ENCODE results near the gene DNAJC21.
"Not testable (repeated sequence)": the region's sequence is repeated elsewhere in the genome, so short reads cannot be mapped to it uniquely, and the experiment has no call there.

DNAJC21 gene

GRCh38 chr5:34929134-34929719 is at the start of gene DNAJC21:
DNAJC21 (plus strand) TSS chr5:34929559; CDS start chr5:34929820, 261 bp downstream.
- peak; percentile 99 for DNase-seq

GRCh38 chr5:34881246-34881645 is 48.1 kb upstream of the DNAJC21 start:
- no peak for DNase-seq

DNA sequence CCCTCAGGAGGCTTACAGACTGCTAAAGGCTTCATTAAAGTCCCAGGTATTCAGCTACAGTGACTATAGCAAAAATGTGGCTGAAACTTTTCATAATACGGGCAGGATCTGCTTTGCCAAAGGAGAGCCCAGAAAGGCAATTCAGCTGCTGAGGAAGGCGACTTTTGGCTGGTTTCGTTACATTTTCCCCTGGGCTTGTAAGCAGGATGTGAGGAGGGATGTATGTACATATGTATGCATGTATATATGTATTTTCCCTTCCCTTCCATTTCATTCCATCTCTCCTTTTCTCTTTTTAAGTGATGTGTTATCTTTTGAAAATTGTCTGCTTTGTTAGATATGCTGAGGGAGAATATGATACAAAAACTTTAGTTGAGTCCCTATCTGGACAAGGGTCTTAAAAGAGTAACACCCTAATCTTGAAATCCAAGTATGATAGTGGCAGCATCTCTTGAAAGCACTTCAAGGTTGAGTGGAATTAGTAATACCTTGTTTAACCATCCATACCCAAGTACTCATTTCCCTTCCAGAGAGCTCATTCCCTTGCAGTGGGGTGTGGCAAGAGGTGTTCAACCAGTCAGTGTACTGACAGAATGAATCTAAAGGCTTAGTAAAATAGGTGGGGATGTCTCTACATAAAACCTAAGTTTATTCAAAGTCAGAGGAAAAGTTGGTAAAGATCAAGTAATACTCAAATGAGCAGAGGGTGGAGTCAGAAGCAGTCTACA is 42.8 kb upstream of the DNAJC21 start:
- DNase-seq: no peak

GRCh38 chr5:34889394-34889793 is 40.0 kb upstream of the DNAJC21 start:
- no peak for DNase-seq

DNA sequence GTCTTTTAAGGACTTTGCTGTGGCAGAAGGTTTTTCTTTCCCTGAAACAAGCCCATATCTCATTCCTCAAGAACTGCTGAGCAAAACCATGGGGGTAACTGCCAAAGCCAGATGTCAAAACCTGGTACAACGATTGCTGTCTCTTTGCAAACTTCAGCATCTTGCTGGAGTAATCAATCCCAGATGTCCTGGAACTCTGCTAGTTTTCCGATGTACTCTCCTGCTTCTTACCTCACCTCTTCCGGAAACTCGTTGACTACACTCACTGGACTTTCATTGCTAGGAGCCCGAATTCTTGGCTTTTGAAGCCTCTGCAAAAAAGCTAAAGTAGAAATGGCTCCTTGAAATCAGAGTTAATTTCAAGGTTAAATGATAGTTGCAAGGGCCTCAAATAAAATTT is 37.4 kb upstream of the DNAJC21 start:
- DNase-seq: peak; percentile 82

- DNase-seq: no peak
These were observed 36.9 kb upstream of the DNAJC21 start for GRCh38 chr5:34892414-34892813.

GRCh38 chr5:34894716-34895115 is 34.6 kb upstream of the DNAJC21 start:
- DNase-seq: no peak

DNA sequence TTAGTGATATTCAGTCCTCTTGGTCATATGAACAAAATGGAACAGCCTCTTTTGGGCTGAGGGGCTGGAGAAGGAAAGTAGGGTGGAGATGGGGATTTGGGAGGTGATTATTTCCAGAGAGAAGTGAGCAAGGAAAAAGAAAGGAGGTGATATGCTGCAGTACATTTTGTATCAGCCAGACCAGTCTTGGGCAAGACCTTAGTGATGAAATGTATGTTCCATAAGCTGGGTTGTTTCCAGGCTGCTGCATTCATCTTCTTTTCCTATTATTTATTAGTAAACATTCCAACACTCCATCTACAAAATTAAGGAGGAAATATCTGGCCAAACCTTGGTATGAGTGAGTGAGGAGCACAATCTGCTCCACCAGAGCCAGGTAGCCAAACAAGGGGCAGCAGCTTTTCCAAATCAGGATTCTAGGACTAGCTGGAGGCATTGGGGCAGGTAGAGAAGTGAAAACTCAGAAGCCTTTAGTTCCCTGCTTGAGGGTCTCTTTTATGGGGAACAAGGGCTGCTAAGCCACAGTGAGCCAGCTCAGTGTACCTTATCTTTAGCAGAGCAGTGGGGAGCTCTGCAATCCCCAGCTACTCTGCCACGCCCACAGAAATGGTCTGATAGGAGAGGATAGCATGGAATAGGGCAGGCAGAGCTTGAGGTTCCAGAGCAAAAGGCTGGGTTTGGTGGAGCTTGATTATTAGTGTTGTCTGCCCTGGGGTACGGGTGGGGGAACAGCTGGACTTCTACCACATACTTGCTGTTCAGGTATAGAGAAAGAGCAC is 33.5 kb upstream of the DNAJC21 start:
- no peak for DNase-seq

GRCh38 chr5:34897646-34898045 is 31.7 kb upstream of the DNAJC21 start:
- no peak for DNase-seq

DNA sequence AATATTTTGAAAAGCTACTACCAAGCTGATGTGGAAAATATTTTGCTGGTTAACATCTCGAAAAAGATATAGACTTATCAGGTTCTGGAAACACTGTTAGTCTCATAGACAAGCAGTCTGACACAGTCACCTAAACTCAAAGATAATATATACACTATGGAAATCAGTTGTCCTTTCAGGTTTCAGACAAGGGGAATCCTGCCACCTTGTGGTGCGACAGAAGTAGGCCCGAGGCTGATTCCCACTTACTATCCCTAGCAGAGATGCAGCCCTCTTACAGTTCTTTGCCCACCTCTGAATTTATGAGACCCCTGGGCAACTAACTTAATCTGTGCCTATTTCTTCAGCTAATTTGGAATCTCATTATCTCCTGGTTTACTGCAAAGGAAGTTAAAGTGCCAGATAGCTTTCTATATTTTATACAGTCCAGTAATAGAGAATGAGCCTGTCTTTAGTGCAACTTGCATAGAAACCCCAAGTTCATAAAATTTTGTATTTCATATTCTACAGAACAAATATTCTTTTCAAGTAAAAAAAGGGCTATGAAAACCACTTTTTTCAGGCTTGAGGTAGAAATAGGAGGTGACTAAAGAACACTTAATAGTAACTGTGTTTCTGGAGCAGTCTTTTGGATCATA is 31.0 kb upstream of the DNAJC21 start:
- peak; percentile 81 for DNase-seq

- no peak for DNase-seq
These were observed 30.3 kb upstream of the DNAJC21 start for GRCh38 chr5:34899066-34899465.

DNA sequence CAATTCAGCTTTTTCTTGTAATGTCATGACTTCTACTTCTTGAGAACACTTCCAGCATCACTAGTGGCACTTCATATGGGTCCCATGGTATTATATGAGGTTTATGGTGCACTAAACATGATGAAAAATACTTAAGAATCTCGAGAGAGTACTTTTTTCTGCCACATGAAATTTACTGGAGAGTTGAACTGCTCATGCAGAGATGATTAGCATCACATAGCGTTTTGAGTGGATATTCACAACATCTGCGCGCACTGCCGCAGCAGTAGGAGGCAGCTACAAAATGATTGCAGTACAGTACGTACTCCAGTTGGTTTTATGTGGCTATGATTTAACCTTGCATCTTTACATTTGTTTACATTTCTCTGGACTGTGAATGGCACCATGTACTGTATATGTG is 28.7 kb upstream of the DNAJC21 start:
- no peak for DNase-seq

- DNase-seq: no peak
These were observed 26.1 kb upstream of the DNAJC21 start for GRCh38 chr5:34903260-34903659.

- DNase-seq: no peak
These were observed 23.8 kb upstream of the DNAJC21 start for GRCh38 chr5:34905564-34905963.

- no peak for DNase-seq
These were observed 16.3 kb upstream of the DNAJC21 start for GRCh38 chr5:34913072-34913471.

- DNase-seq: peak; percentile 39
These were observed 14.7 kb upstream of the DNAJC21 start for GRCh38 chr5:34914671-34915138.

GRCh38 chr5:34915139-34915855 is 14.1 kb upstream of the DNAJC21 start, which contains the start of the genes BRIX1 and RAD1:
BRIX1 (plus strand) TSS chr5:34915711; CDS start chr5:34915739, 28 bp downstream.
RAD1 (minus strand) TSS chr5:34915504; CDS start chr5:34914892, 612 bp downstream.
- DNase-seq: peak; percentile 99

DNA sequence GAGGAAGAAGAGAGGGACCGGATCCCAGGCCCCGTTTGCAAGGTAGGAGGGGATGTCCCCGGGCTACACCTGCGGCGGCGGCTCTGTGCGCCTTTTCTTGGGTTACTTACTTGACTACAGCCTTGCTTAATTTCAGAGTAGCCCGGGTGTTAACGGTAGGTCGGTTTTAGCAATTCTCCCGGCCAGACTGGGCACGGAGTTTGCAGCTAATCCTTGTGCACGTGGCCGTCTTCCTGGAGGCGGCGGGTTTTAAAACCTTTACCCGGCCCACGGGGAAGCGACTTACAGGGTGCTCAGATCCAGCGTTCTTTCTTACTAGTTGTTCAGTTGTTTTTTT is 13.5 kb upstream of the DNAJC21 start:
- DNase-seq: no peak

GRCh38 chr5:34916518-34916917 is 12.8 kb upstream of the DNAJC21 start:
- no peak for DNase-seq

- no peak for DNase-seq
These were observed 11.3 kb upstream of the DNAJC21 start for GRCh38 chr5:34918025-34918424.

- DNase-seq: no peak
These were observed 10.3 kb upstream of the DNAJC21 start for GRCh38 chr5:34919077-34919476.

- not testable (repeated sequence) for DNase-seq
These were observed 6.1 kb upstream of the DNAJC21 start for GRCh38 chr5:34923256-34923655.

All from right hindlimb (tissue), 1 donor.